GM21526 (cell line): ENCODE measurements around the gene XDH.

Source experiments
- ATAC-seq: cut with Tn5 transposase; IDR thresholded peaks from one replicate; pipeline ENCODE4 v1.9.1; 2021; ENCODE audit warnings: moderate library complexity; ENCODE audit not compliant: unreplicated experiment, low FRiP score

XDH gene

GRCh38 chr2:31333527-31334183 is 80.9 kb downstream of the XDH start:
- peak; percentile 77 for ATAC-seq

- ATAC-seq: no peak
These were observed 81.5 kb downstream of the XDH start for GRCh38 chr2:31333046-31333445.

- ATAC-seq: no peak
These were observed 82.0 kb downstream of the XDH start for GRCh38 chr2:31332521-31332920.

- no peak for ATAC-seq
These were observed 83.4 kb downstream of the XDH start for GRCh38 chr2:31331156-31331555.

GRCh38 chr2:31329081-31329625 is 85.4 kb downstream of the XDH start:
- no peak for ATAC-seq

GRCh38 chr2:31328026-31328425 is 86.5 kb downstream of the XDH start:
- ATAC-seq: no peak

- no peak for ATAC-seq
These were observed 87.0 kb downstream of the XDH start for GRCh38 chr2:31327505-31327904.

GRCh38 chr2:31324016-31324633 is 90.4 kb downstream of the XDH start:
- peak; percentile 68 for ATAC-seq

- ATAC-seq: no peak
These were observed 92.2 kb downstream of the XDH start for GRCh38 chr2:31322371-31322770.

- no peak for ATAC-seq
These were observed 95.0 kb downstream of the XDH start for GRCh38 chr2:31319406-31320175.

- no peak for ATAC-seq
These were observed 95.9 kb downstream of the XDH start for GRCh38 chr2:31318361-31319336.

GRCh38 chr2:31317396-31317795 is 97.1 kb downstream of the XDH start:
- no peak for ATAC-seq

- no peak for ATAC-seq
These were observed 99.8 kb downstream of the XDH start for GRCh38 chr2:31314761-31315160.

- ATAC-seq: no peak
These were observed 101.6 kb downstream of the XDH start for GRCh38 chr2:31312898-31313297.

GRCh38 chr2:31304816-31305215 is 109.7 kb downstream of the XDH start:
- ATAC-seq: no peak

GRCh38 chr2:31302940-31303563 is 111.5 kb downstream of the XDH start:
- ATAC-seq: no peak

GRCh38 chr2:31300309-31300708 is 114.2 kb downstream of the XDH start:
- ATAC-seq: no peak

GRCh38 chr2:31299547-31299946 is 115.0 kb downstream of the XDH start:
- no peak for ATAC-seq

GRCh38 chr2:31297751-31298150 is 116.8 kb downstream of the XDH start:
- ATAC-seq: no peak
